HepG2 (cell line): ENCODE results near the gene SEC14L5. TPM values are rescaled to one million over a fixed set of nuclear protein-coding genes. Genes with fewer than 3 reads are reported as not detected.
A peak's percentile ranks its signal among the peaks of the same experiment; 100 is the strongest.

Source experiments
- CCAR2 ChIP-seq: fragments of 200-400 bp; formaldehyde crosslinking; optimal IDR thresholded peaks from 2 replicates; pipeline ENCODE3; 2018; ENCODE audit warnings: low read depth, mild to moderate bottlenecking, low read length, moderate library complexity
- DPF2 ChIP-seq: sonication (generic); formaldehyde crosslinking; IDR thresholded peaks from 2 replicates; pipeline ENCODE4 v1.4.0; 2020; ENCODE audit warnings: mild to moderate bottlenecking, low read depth, missing genetic modification reagents, borderline replicate concordance
- DR1 ChIP-seq: sonication (generic); formaldehyde crosslinking; IDR thresholded peaks from 2 replicates; pipeline ENCODE4 v1.8.0; 2021; ENCODE audit warnings: mild to moderate bottlenecking, missing genetic modification reagents, inconsistent platforms
- ETV5 ChIP-seq: IDR thresholded peaks from 2 replicates; pipeline ENCODE4 v1.6.1; 2018; ENCODE audit warnings: missing biosample characterization, missing genetic modification reagents, inconsistent platforms, borderline replicate concordance
- FOXA3 ChIP-seq: IDR thresholded peaks from 2 replicates; pipeline ENCODE4 v1.6.1; 2016; ENCODE audit warnings: missing genetic modification reagents, missing compliant biosample characterization
- GABPA ChIP-seq, 2 experiments: IDR thresholded peaks; 2 replicates each; pipeline ENCODE4 v1.6.1; 2011 to 2016; ENCODE audit warnings: low read depth in 2 of 2, low read length in 1 of 2, missing biosample characterization in 1 of 2, missing genetic modification characterization in 1 of 2
- HNF4G ChIP-seq, 2 experiments: sonication (generic) in 1 of 2; formaldehyde crosslinking in 1 of 2; IDR thresholded peaks; 2 replicates each; pipeline versions ENCODE4 v1.4.0 to v1.6.1; 2011 to 2020; ENCODE audit warnings: borderline replicate concordance in 2 of 2, low read depth in 2 of 2, mild to moderate bottlenecking in 2 of 2, low read length in 1 of 2, missing genetic modification reagents in 1 of 2, moderate library complexity in 1 of 2
- NPAS2 ChIP-seq: sonication (generic); formaldehyde crosslinking; IDR thresholded peaks from 2 replicates; pipeline ENCODE4 v1.8.0; 2022; ENCODE audit warnings: mild to moderate bottlenecking, missing genetic modification reagents, borderline replicate concordance
- SNRNP70 ChIP-seq: fragments of 200-400 bp; formaldehyde crosslinking; IDR thresholded peaks from 2 replicates; pipeline ENCODE4 v1.6.1; 2017; ENCODE audit warnings: mild to moderate bottlenecking, low read depth, low read length, moderate library complexity
- TCF12 ChIP-seq, 2 experiments: fragments of 450-650 bp in 1 of 2; sonication (generic) in 1 of 2; formaldehyde crosslinking in 1 of 2; IDR thresholded peaks; 2 replicates each; pipeline versions ENCODE4 v1.6.1 to v1.8.0; 2017 to 2022; ENCODE audit warnings: antibody characterized with exemption in 1 of 2, mild to moderate bottlenecking in 1 of 2, missing genetic modification reagents in 1 of 2, moderate library complexity in 1 of 2
- YY1 ChIP-seq: IDR thresholded peaks from 2 replicates; pipeline ENCODE4 v1.6.1; 2011; ENCODE audit warnings: low read length, low read depth, moderate library complexity, mild to moderate bottlenecking; ENCODE audit not compliant: insufficient read depth, insufficient replicate concordance
- ZMYM2 ChIP-seq: sonication (generic); formaldehyde crosslinking; IDR thresholded peaks from 2 replicates; pipeline ENCODE4 v1.8.0; 2022; ENCODE audit warnings: mild to moderate bottlenecking, missing genetic modification reagents
- polyA plus RNA-seq, 8 experiments: library from polyadenylated mRNA; depleted of rRNA in 3 of 8; stranded (reverse) in 7 of 8; unstranded in 1 of 8; fragments of >200 nt; fragmentation: Illumina TruSeq in 4 of 8; extraction: Trizol in 4 of 8; gene quantifications; 2 replicates each; pipeline versions ENCODE4 v1.2.1 to v1.2.3, GENCODE V29; 2011 to 2016; ENCODE audit warnings: low read depth in 4 of 8, missing spikeins in 1 of 8, mixed read lengths in 1 of 8; ENCODE audit not compliant: insufficient read depth in 1 of 8
- total RNA-seq, 5 experiments: library from RNA; depleted of rRNA; stranded (reverse); fragments of >200 nt; fragmentation: Illumina TruSeq; extraction: Trizol; gene quantifications; 2 replicates each; pipeline ENCODE4 v1.2.3, GENCODE V29; 2016; ENCODE audit warnings: low read depth in 1 of 5
- TF ChIP-seq, protein P1 (sequence below): IDR thresholded peaks from 2 replicates; pipeline ENCODE4 v1.6.1; 2016; ENCODE audit warnings: missing genetic modification reagents, missing compliant biosample characterization
- TF ChIP-seq, protein P2 (sequence below): IDR thresholded peaks from 2 replicates; pipeline ENCODE4 v1.6.1; 2016; ENCODE audit warnings: low read depth, control low read depth
- TF ChIP-seq, protein P3 (sequence below): sonication (generic); formaldehyde crosslinking; IDR thresholded peaks from 2 replicates; pipeline ENCODE4 v1.5.0; 2020; ENCODE audit warnings: mild to moderate bottlenecking, missing genetic modification reagents
- TF ChIP-seq, protein P4 (sequence below): sonication (generic); formaldehyde crosslinking; IDR thresholded peaks from 2 replicates; pipeline ENCODE4 v1.4.0; 2020; ENCODE audit warnings: low read depth, missing genetic modification reagents
- TF ChIP-seq, protein P5 (sequence below): sonication (generic); formaldehyde crosslinking; IDR thresholded peaks from 2 replicates; pipeline ENCODE4 v1.4.0; 2020; ENCODE audit warnings: mild to moderate bottlenecking, missing genetic modification reagents
- TF ChIP-seq, protein P6 (sequence below): sonication (generic); formaldehyde crosslinking; IDR thresholded peaks from 2 replicates; pipeline ENCODE4 v1.4.0; 2020; ENCODE audit warnings: missing genetic modification reagents

SEC14L5 gene
- total and polyA plus RNA-seq, 2 of the 13 experiments (the other 11 are each of a cell fraction or from before 2014, with no cell fraction given), result 0.40 to 0.42 TPM

DNA sequence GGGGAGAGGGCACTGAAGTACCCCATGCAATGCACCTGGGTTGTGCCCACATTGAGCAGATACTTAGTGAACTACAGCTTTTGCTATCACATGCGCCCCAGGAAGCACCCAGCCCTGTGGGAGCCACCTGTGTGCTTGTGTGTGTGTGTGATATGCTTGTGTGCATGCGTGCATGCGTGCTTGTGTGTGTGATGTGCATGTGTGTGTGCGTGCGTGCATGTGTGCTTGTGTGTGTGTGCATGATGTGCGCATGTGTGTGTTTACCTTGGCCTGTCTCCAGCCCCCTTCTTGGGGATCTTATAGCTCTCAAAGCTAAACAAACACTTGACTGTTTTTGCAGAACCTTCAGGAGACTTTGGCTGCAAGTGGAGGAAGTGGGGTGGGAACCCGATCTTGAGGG is 106.8 kb downstream of the SEC14L5 start (continued):
- TF ChIP-seq, protein P1, sequence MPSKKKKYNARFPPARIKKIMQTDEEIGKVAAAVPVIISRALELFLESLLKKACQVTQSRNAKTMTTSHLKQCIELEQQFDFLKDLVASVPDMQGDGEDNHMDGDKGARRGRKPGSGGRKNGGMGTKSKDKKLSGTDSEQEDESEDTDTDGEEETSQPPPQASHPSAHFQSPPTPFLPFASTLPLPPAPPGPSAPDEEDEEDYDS (CRISPR knock-in tag), result no peak
- TF ChIP-seq YY1 (no peak), SNRNP70 (no peak), HNF4G (IDR thresholded peaks at IDR 0.05; ENCODE audit: borderline replicate concordance, low read depth, low read length) (no peak), HNF4G (CRISPR knock-in tag; IDR thresholded peaks at IDR 0.05; ENCODE audit: borderline replicate concordance, low read depth) (no peak), NPAS2 (CRISPR knock-in tag) (no peak), TCF12 (IDR thresholded peaks at IDR 0.05) (no peak), TCF12 (CRISPR knock-in tag; IDR thresholded peaks at IDR 0.05) (no peak), FOXA3 (CRISPR knock-in tag) (peak; percentile 59; the same call in 1 of the 2 replicates), DR1 (CRISPR knock-in tag) (no peak), GABPA (IDR thresholded peaks at IDR 0.05; ENCODE audit: low read depth, low read length) (peak; percentile 15; the same call in 1 of the 2 replicates), GABPA (CRISPR knock-in tag; IDR thresholded peaks at IDR 0.05; ENCODE audit: low read depth) (no peak), CCAR2 (no peak), ETV5 (CRISPR knock-in tag) (no peak), ZMYM2 (CRISPR knock-in tag) (no peak), DPF2 (0 out of 2 replicates have a peak, but pooled peaks have one; percentile 23)
- TF ChIP-seq, protein P2, sequence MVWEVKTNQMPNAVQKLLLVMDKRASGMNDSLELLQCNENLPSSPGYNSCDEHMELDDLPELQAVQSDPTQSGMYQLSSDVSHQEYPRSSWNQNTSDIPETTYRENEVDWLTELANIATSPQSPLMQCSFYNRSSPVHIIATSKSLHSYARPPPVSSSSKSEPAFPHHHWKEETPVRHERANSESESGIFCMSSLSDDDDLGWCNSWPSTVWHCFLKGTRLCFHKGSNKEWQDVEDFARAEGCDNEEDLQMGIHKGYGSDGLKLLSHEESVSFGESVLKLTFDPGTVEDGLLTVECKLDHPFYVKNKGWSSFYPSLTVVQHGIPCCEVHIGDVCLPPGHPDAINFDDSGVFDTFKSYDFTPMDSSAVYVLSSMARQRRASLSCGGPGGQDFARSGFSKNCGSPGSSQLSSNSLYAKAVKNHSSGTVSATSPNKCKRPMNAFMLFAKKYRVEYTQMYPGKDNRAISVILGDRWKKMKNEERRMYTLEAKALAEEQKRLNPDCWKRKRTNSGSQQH (CRISPR knock-in tag), result no peak
- TF ChIP-seq, protein P3, sequence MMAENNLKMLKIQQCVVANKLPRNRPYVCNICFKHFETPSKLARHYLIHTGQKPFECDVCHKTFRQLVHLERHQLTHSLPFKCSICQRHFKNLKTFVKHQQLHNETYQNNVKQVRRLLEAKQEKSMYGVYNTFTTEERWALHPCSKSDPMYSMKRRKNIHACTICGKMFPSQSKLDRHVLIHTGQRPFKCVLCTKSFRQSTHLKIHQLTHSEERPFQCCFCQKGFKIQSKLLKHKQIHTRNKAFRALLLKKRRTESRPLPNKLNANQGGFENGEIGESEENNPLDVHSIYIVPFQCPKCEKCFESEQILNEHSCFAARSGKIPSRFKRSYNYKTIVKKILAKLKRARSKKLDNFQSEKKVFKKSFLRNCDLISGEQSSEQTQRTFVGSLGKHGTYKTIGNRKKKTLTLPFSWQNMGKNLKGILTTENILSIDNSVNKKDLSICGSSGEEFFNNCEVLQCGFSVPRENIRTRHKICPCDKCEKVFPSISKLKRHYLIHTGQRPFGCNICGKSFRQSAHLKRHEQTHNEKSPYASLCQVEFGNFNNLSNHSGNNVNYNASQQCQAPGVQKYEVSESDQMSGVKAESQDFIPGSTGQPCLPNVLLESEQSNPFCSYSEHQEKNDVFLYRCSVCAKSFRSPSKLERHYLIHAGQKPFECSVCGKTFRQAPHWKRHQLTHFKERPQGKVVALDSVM, result no peak
- TF ChIP-seq, protein P4, sequence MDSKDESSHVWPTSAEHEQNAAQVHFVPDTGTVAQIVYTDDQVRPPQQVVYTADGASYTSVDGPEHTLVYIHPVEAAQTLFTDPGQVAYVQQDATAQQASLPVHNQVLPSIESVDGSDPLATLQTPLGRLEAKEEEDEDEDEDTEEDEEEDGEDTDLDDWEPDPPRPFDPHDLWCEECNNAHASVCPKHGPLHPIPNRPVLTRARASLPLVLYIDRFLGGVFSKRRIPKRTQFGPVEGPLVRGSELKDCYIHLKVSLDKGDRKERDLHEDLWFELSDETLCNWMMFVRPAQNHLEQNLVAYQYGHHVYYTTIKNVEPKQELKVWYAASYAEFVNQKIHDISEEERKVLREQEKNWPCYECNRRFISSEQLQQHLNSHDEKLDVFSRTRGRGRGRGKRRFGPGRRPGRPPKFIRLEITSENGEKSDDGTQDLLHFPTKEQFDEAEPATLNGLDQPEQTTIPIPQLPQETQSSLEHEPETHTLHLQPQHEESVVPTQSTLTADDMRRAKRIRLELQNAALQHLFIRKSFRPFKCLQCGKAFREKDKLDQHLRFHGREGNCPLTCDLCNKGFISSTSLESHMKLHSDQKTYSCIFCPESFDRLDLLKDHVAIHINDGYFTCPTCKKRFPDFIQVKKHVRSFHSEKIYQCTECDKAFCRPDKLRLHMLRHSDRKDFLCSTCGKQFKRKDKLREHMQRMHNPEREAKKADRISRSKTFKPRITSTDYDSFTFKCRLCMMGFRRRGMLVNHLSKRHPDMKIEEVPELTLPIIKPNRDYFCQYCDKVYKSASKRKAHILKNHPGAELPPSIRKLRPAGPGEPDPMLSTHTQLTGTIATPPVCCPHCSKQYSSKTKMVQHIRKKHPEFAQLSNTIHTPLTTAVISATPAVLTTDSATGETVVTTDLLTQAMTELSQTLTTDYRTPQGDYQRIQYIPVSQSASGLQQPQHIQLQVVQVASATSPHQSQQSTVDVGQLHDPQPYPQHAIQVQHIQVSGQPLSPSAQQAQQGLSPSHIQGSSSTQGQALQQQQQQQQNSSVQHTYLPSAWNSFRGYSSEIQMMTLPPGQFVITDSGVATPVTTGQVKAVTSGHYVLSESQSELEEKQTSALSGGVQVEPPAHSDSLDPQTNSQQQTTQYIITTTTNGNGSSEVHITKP (CRISPR knock-in tag), result no peak
- TF ChIP-seq, protein P5, sequence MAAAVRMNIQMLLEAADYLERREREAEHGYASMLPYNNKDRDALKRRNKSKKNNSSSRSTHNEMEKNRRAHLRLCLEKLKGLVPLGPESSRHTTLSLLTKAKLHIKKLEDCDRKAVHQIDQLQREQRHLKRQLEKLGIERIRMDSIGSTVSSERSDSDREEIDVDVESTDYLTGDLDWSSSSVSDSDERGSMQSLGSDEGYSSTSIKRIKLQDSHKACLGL (CRISPR knock-in tag), result no peak
- TF ChIP-seq, protein P6, sequence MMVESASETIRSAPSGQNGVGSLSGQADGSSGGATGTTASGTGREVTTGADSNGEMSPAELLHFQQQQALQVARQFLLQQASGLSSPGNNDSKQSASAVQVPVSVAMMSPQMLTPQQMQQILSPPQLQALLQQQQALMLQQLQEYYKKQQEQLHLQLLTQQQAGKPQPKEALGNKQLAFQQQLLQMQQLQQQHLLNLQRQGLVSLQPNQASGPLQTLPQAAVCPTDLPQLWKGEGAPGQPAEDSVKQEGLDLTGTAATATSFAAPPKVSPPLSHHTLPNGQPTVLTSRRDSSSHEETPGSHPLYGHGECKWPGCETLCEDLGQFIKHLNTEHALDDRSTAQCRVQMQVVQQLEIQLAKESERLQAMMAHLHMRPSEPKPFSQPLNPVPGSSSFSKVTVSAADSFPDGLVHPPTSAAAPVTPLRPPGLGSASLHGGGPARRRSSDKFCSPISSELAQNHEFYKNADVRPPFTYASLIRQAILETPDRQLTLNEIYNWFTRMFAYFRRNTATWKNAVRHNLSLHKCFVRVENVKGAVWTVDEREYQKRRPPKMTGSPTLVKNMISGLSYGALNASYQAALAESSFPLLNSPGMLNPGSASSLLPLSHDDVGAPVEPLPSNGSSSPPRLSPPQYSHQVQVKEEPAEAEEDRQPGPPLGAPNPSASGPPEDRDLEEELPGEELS, result no peak
